Measurements from ENCODE around the gene ADCY2.

- TF ChIP-seq, protein P1, sequence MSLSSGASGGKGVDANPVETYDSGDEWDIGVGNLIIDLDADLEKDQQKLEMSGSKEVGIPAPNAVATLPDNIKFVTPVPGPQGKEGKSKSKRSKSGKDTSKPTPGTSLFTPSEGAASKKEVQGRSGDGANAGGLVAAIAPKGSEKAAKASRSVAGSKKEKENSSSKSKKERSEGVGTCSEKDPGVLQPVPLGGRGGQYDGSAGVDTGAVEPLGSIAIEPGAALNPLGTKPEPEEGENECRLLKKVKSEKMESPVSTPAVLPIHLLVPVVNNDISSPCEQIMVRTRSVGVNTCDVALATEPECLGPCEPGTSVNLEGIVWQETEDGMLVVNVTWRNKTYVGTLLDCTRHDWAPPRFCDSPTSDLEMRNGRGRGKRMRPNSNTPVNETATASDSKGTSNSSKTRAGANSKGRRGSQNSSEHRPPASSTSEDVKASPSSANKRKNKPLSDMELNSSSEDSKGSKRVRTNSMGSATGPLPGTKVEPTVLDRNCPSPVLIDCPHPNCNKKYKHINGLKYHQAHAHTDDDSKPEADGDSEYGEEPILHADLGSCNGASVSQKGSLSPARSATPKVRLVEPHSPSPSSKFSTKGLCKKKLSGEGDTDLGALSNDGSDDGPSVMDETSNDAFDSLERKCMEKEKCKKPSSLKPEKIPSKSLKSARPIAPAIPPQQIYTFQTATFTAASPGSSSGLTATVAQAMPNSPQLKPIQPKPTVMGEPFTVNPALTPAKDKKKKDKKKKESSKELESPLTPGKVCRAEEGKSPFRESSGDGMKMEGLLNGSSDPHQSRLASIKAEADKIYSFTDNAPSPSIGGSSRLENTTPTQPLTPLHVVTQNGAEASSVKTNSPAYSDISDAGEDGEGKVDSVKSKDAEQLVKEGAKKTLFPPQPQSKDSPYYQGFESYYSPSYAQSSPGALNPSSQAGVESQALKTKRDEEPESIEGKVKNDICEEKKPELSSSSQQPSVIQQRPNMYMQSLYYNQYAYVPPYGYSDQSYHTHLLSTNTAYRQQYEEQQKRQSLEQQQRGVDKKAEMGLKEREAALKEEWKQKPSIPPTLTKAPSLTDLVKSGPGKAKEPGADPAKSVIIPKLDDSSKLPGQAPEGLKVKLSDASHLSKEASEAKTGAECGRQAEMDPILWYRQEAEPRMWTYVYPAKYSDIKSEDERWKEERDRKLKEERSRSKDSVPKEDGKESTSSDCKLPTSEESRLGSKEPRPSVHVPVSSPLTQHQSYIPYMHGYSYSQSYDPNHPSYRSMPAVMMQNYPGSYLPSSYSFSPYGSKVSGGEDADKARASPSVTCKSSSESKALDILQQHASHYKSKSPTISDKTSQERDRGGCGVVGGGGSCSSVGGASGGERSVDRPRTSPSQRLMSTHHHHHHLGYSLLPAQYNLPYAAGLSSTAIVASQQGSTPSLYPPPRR (CRISPR knock-in tag; IDR thresholded peaks at IDR 0.05; ENCODE audit: borderline replicate concordance) = no peak
- TF ChIP-seq STAT5B (CRISPR knock-in tag; IDR thresholded peaks at IDR 0.05) (no peak), CTCF (CRISPR knock-in tag; IDR thresholded peaks at IDR 0.05) (no peak), PTBP1 (IDR thresholded peaks at IDR 0.05; ENCODE audit: low read depth, low read length, poor library complexity, severe bottlenecking) (no peak), TBP (CRISPR knock-in tag; IDR thresholded peaks at IDR 0.05) (no peak), E2F1 (CRISPR knock-in tag; IDR thresholded peaks at IDR 0.05) (no peak), STAT6 (CRISPR knock-in tag; IDR thresholded peaks at IDR 0.05; ENCODE audit: borderline replicate concordance) (no peak), SMC3 (IDR thresholded peaks at IDR 0.05; ENCODE audit: low read length) (no peak), BRF2 (CRISPR knock-in tag; IDR thresholded peaks at IDR 0.05) (no peak), SMARCE1 (IDR thresholded peaks at IDR 0.05; ENCODE audit: borderline replicate concordance) (no peak), SP1 (IDR thresholded peaks at IDR 0.05) (no peak), SP1 (CRISPR knock-in tag; IDR thresholded peaks at IDR 0.05) (no peak)
- TF ChIP-seq, protein P2, sequence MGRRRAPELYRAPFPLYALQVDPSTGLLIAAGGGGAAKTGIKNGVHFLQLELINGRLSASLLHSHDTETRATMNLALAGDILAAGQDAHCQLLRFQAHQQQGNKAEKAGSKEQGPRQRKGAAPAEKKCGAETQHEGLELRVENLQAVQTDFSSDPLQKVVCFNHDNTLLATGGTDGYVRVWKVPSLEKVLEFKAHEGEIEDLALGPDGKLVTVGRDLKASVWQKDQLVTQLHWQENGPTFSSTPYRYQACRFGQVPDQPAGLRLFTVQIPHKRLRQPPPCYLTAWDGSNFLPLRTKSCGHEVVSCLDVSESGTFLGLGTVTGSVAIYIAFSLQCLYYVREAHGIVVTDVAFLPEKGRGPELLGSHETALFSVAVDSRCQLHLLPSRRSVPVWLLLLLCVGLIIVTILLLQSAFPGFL (CRISPR knock-in tag; IDR thresholded peaks at IDR 0.05) = no peak
- TF ChIP-seq, protein P3, sequence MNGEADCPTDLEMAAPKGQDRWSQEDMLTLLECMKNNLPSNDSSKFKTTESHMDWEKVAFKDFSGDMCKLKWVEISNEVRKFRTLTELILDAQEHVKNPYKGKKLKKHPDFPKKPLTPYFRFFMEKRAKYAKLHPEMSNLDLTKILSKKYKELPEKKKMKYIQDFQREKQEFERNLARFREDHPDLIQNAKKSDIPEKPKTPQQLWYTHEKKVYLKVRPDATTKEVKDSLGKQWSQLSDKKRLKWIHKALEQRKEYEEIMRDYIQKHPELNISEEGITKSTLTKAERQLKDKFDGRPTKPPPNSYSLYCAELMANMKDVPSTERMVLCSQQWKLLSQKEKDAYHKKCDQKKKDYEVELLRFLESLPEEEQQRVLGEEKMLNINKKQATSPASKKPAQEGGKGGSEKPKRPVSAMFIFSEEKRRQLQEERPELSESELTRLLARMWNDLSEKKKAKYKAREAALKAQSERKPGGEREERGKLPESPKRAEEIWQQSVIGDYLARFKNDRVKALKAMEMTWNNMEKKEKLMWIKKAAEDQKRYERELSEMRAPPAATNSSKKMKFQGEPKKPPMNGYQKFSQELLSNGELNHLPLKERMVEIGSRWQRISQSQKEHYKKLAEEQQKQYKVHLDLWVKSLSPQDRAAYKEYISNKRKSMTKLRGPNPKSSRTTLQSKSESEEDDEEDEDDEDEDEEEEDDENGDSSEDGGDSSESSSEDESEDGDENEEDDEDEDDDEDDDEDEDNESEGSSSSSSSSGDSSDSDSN (CRISPR knock-in tag; IDR thresholded peaks at IDR 0.05) = no peak
Measured at GRCh38 chr5:7668161-7668560, 272.2 kb downstream of the ADCY2 start.
